GM18907 (cell line): Measurements from ENCODE around the gene SCUBE3.

Experiments used
- ATAC-seq: cut with Tn5 transposase; IDR thresholded peaks from one replicate; pipeline ENCODE4 v1.9.1; 2021; ENCODE audit warnings: mild to moderate bottlenecking, moderate library complexity; ENCODE audit not compliant: unreplicated experiment

SCUBE3 gene

DNA sequence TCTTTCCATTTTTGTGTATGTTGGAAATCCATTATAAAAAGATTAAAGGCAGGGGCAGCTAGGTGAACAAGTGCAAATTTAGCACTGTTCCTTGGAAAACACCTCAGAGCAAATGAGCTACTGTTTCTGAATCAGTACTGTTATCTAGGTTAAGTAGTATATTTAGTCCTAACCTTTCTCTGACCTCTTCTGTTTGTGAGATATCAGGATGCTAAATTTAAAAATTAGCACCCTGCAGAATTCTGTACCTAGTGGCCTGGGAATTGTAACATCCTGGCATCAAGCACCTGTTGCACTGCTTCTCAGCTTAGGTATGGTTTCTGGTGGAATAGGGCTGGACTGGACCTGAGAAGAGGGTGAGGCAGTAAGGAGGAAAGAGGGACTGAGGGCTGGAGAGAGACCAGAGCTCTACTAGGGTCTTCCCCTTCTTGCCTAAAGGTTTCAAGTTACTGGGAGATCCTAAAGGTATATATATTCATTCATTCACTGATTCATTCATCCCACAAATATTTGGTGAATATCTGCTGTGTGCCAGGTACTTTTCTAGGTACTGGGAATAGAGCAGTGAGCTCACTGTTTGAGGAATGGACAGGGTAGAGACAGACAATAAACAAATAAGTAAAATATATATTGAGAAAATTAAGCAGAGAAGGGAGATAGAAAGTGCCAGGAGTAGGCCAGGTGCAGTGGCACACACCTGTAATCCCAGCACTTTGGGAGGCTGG is 51.0 kb downstream of the SCUBE3 start:
- no peak for ATAC-seq

- ATAC-seq: no peak
Observed at GRCh38 chr6:35265523-35265922, 51.8 kb downstream of the SCUBE3 start.

DNA sequence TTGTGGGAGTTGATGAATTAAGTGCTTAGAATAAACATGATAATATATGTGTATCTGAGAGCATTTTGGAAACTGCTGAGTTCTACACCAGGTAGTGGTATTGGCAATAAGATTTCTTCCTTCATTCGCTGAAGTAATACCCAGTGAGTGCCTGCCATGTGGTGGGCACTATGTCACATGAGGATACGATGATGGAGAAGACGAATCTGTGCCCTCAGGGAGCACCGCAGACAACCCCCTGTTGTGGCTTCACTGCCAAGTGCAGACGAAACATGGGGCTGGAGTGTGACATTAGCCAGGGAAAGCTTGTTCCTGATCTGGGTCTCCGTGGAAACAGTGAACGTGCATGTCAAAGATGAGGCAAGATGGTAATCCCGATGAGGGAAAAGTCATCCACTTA is 53.7 kb downstream of the SCUBE3 start:
- ATAC-seq: no peak

- no peak for ATAC-seq
Observed at GRCh38 chr6:35267897-35268296, 54.1 kb downstream of the SCUBE3 start.

DNA sequence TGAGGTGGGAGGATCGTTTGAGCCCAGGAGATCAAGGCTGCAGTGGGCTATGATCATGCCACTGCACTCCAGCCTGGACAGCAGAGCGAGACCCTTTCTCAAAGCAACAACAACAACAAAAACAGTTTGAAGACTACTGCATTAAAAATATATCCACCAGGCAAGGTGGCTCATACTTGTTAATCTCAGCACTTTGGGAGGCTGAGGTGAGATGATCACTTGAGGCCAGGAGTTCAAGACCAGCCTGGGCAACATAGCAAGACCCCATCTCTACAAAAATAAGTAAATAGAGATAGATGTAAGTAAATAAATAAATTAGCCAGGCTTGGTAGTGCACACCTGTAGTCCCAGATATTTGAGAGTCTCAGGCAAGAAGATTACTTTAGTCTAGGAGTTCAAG is 58.2 kb downstream of the SCUBE3 start:
- no peak for ATAC-seq

DNA sequence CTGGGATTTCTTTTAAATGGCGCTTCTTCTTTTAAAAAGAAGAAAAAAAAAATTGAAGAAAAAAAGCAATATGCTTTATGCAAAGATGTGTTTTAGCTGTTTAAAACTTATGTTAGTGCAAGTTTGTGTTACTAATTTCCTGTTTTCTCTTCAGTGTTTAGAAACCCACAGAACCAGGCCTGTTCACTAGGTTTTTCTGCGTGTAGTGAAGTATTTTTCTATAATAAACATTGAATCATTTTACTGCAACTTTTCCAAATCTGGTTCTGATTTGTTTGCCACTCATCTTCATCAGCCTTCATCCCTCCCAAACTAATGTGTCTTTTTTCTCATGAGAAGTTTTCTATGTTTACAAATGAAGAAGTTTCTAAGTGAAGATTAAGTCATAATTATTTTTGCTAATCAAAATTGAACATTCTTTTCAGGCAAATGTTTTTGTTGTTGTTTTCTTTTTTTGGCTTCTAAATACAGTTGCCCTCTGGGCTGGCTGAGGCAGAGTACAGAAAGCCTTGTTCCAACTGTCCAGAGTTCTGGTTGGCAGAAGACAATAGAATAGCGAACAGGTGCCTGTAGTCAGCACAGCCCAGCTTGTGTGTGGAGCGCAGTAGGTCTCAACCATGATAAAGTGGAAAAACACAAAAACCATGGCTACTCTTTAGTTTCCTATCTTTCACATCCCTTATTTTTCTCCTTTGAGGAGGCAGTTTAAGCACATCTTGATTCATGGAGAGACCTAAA is 60.2 kb downstream of the SCUBE3 start:
- ATAC-seq: no peak

GRCh38 chr6:35275744-35276260 is 62.0 kb downstream of the SCUBE3 start:
- ATAC-seq: no peak

- no peak for ATAC-seq
Observed at GRCh38 chr6:35278708-35279107, 65.0 kb downstream of the SCUBE3 start.

GRCh38 chr6:35280903-35281302 is 67.1 kb downstream of the SCUBE3 start:
- no peak for ATAC-seq

GRCh38 chr6:35282472-35282871 is 68.7 kb downstream of the SCUBE3 start:
- no peak for ATAC-seq

DNA sequence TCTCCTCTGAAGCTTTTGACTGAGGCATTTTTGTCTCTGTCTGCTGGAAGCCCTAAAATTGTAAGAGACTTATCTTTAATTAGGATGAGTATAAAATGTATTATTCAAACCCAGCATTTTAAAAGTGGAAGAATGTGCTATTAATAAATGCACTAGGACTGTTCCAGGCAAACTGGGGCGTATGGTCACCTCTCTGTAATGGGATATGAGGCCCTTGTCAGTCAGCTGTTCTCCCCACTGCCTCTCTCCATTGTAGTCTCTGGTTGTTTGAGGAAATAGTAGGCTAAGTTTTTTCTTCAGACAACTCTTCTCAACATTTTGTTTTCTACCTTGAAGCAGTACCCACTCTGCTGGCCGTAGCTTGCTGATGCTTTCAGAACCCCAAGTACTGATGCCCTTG is 69.6 kb downstream of the SCUBE3 start:
- no peak for ATAC-seq

- no peak for ATAC-seq
Observed at GRCh38 chr6:35287671-35288396, 74.1 kb downstream of the SCUBE3 start.

DNA sequence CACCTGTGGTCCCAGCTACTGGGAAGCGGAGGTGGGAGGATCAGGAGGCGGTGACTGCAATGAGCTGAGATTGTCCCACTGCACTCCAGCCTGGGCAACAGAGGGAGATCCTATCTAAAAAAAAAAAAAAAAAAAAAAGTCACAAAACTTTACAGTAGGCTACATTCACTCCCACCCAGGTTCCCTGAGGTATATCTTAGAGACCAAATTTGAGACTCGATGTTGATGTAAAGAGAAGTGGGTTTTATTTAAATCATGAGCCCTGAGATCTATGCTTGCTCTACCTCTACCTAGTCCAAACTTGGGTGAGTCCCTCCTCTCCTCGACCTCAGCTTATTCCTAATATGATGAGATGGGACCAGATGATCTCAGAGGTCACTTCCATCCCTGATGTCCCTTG is 75.1 kb downstream of the SCUBE3 start:
- no peak for ATAC-seq

DNA sequence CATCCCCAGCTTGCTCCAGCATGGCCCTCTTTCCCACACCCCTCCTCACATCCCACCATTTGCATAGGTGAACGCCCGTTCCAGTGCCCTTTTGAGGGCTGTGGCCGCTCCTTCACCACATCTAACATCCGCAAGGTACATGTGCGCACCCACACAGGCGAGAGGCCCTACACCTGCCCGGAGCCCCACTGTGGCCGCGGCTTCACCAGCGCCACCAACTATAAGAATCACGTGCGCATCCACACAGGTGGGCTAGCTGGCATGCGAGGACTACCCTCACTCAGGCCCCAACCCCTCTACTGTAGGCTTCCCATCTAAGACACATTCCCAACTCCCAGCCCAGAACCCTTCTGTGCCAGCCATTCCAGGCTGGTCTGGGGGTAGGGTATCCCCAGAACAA is 77.7 kb downstream of the SCUBE3 start:
- no peak for ATAC-seq

- ATAC-seq: no peak
Observed at GRCh38 chr6:35292494-35292893, 78.7 kb downstream of the SCUBE3 start.

- ATAC-seq: no peak
Observed at GRCh38 chr6:35293681-35294080, 79.9 kb downstream of the SCUBE3 start.

DNA sequence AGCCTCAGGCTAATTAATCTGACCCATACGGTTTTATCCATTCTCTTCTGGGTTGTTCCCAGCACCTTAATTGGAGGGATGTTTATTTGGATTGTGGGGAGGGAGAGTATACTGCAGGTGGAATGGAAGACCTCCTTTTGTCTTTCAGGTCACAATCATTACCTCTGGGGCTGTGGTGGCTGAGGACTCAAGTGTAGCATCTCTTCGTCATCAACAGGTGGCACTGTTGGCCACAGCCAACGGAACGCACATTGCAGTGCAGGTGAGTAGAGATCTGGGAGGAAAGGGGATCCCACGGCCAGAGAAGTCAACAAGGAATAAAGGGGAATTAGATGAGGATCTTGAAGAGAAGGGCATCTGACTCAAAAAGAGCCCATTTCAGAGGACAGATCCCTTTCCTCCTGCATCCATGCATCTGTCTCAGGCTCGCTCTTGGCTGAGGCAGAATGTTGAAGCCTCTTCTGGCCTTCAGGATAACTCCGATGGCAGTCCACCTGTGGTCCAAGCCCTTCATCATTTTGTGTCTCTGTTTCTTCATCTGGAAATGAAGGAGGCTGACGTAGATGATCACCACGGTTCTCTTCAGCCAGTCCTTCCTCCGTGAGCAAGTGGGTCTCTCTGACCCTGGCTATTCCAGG is 80.7 kb downstream of the SCUBE3 start:
- no peak for ATAC-seq

DNA sequence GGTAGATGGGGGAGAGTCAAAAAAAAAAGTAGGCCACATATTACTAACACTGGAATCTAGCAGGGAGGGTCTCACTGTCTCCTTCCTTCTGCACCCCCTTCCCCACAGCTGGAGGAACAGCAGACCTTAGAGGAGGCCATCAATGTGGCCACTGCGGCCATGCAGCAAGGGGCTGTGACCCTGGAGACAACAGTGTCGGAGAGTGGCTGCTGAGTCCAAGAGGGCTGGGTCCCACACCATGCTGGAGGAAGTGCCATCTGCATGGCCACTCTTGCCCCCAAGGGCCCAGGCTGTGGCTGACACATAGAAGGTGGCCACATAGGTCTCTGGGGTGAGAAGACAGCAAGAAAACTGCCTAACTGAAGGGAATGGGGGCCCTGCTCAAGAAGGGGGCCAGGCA is 81.3 kb downstream of the SCUBE3 start:
- ATAC-seq: no peak

- ATAC-seq: no peak
Observed at GRCh38 chr6:35295521-35296315, 82.0 kb downstream of the SCUBE3 start.

DNA sequence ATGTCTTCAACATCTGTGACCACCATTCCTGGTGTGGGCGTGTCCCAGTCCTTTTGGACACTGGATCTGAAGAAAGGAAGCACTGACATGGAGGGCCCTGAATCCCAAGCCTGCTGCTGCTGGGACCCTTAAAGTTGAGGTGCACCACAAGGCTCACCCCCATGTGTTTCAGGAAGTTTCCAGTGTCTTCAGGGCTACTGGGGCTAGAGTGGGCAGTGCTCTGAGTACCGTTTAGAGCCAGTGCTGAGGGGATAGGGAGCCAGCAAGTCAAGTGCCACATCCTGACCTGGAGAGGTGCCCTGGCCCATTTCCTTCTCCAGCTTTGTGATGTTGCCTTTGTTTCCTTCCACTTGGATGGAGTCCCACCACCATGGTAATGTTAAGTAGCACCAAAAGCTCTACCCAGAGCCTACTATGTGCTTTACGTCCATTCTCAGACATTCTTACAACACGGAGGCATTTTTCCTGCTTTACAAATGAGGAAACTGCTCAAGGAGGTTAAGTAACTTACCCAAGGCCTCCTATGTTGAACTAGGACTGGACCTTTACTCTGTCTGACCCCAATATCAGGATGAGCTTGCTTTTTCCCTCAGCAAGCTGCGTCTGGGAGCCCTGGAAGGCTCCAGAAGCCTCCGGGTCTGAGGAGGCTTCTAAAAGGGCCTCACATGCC is 83.3 kb downstream of the SCUBE3 start:
- ATAC-seq: no peak
